GM12892 (cell line): ENCODE data around the gene TMPRSS7.

Experiments
- POLR2A ChIP-seq: IDR thresholded peaks from 2 replicates; pipeline ENCODE4 v1.6.1; 2011; ENCODE audit warnings: low read depth, low read length, control low read depth
- POLR2AphosphoS5 ChIP-seq: IDR thresholded peaks from 2 replicates; pipeline ENCODE4 v1.6.1; 2011; ENCODE audit warnings: low read depth, low read length, control low read depth

DNA sequence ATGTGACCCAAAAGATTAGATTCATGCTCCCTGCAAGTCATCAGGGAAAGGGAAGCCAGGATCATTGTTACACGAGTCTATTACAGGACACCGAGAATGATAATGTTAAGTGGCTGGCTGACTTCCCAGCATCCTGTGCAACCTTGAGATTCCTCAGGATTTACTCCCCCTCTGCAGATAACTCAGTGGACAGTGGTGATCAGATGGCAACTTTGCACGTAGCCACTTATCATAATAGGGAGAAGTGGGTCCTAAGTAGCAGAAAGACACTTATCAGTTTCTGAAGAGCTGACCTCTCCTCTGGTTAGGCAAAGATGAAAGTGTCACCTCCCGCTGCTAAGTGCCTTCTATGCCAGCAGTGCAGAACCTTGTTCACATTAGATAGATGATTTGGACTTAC, 6.7 kb upstream of the TMPRSS7 start:
- TF ChIP-seq POLR2A (no peak), POLR2AphosphoS5 (no peak)
